ENCODE results near the gene CFP.

- TF ChIP-seq, protein P1, sequence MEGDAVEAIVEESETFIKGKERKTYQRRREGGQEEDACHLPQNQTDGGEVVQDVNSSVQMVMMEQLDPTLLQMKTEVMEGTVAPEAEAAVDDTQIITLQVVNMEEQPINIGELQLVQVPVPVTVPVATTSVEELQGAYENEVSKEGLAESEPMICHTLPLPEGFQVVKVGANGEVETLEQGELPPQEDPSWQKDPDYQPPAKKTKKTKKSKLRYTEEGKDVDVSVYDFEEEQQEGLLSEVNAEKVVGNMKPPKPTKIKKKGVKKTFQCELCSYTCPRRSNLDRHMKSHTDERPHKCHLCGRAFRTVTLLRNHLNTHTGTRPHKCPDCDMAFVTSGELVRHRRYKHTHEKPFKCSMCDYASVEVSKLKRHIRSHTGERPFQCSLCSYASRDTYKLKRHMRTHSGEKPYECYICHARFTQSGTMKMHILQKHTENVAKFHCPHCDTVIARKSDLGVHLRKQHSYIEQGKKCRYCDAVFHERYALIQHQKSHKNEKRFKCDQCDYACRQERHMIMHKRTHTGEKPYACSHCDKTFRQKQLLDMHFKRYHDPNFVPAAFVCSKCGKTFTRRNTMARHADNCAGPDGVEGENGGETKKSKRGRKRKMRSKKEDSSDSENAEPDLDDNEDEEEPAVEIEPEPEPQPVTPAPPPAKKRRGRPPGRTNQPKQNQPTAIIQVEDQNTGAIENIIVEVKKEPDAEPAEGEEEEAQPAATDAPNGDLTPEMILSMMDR (IDR thresholded peaks at IDR 0.05; ENCODE audit: poor library complexity, severe bottlenecking), result no peak
- TF ChIP-seq RAD21 (conservative IDR thresholded peaks at IDR 0.05), result no peak
- TF ChIP-seq MXI1 (conservative IDR thresholded peaks at IDR 0.05; ENCODE audit: poor library complexity, severe bottlenecking), result no peak
- TF ChIP-seq EZH2 (IDR thresholded peaks at IDR 0.05; ENCODE audit: borderline replicate concordance, insufficient read depth, low read length, poor library complexity, severe bottlenecking), result no peak
- no peak for TF ChIP-seq REST (IDR thresholded peaks at IDR 0.05; ENCODE audit: borderline replicate concordance)
- no peak for TF ChIP-seq POLR2AphosphoS5 (IDR thresholded peaks at IDR 0.05)
- TF ChIP-seq EP300 (conservative IDR thresholded peaks at IDR 0.05; ENCODE audit: poor library complexity, severe bottlenecking), result no peak
- TF ChIP-seq SMC3 (conservative IDR thresholded peaks at IDR 0.05; ENCODE audit: poor library complexity), result no peak
These were observed 20.0 kb upstream of the CFP start for GRCh38 chrX:47649781-47650163.
